Fibroblast of villous mesenchyme (primary cell): ENCODE results near the gene LRRC27. TPM values are rescaled to one million over a fixed set of nuclear protein-coding genes. Genes with fewer than 3 reads are reported as not detected.
"Not testable (repeated sequence)": the region's sequence is repeated elsewhere in the genome, so short reads cannot be mapped to it uniquely, and the experiment has no call there.

ENCODE experiments used
- DNase-seq: peaks from one replicate; pipeline ENCODE4 v3.0.0-alpha.2; 2010; ENCODE audit warnings: low read depth
- H3K4me3 ChIP-seq: 2 replicates; pipeline ENCODE4 v1.5.1; 2011; ENCODE audit warnings: low read depth, mild to moderate bottlenecking, low read length
- total RNA-seq: library from RNA; depleted of rRNA; stranded (reverse); fragments of >200 nt; gene quantifications from 2 replicates; pipeline ENCODE4 v1.2.3, GENCODE V29; 2012
- TF ChIP-seq, protein P1 (sequence below): IDR thresholded peaks from 2 replicates; pipeline ENCODE4 v1.5.1; 2012; ENCODE audit warnings: low read depth, mild to moderate bottlenecking, low read length; ENCODE audit not compliant: insufficient read depth

LRRC27 gene
- total RNA-seq, 1 donor: 6.0 TPM

DNA sequence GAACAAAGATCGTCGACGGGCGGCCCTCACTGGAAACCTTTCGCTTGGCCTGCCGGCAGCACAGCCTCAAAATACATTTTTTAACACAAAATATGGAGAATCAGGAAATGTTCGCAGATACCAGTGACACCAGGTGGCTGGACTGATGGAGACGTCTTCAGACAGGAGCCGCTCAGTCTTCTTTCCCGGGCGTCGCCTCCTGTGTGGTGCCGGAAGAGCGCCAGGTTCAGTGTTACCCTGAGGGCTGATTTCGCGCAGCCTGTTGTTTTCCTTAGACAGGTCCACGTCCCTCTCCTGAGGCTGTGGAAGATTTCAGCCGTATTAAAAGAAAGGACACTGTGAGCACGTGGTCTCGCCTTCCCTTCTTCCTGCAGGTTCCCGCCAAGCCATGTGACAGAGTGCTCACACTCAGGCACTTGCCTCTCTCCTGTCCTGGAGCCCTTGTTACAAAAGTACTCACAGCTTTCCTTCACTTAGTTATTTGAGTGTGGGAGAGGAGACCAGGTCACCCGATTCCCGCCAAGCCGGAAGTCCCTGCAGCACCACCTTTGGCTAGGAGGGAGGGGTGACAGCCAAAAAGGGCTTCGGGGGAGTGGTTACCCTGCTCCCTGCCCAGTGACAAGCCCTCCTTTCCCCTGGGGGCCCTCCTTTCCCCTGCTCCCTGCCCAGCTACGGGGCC lies 43.3 kb downstream of the LRRC27 start:
- DNase-seq: no peak
- TF ChIP-seq, protein P1, sequence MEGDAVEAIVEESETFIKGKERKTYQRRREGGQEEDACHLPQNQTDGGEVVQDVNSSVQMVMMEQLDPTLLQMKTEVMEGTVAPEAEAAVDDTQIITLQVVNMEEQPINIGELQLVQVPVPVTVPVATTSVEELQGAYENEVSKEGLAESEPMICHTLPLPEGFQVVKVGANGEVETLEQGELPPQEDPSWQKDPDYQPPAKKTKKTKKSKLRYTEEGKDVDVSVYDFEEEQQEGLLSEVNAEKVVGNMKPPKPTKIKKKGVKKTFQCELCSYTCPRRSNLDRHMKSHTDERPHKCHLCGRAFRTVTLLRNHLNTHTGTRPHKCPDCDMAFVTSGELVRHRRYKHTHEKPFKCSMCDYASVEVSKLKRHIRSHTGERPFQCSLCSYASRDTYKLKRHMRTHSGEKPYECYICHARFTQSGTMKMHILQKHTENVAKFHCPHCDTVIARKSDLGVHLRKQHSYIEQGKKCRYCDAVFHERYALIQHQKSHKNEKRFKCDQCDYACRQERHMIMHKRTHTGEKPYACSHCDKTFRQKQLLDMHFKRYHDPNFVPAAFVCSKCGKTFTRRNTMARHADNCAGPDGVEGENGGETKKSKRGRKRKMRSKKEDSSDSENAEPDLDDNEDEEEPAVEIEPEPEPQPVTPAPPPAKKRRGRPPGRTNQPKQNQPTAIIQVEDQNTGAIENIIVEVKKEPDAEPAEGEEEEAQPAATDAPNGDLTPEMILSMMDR: no peak
- no peak overlapping the region for H3K4me3 ChIP-seq

DNA sequence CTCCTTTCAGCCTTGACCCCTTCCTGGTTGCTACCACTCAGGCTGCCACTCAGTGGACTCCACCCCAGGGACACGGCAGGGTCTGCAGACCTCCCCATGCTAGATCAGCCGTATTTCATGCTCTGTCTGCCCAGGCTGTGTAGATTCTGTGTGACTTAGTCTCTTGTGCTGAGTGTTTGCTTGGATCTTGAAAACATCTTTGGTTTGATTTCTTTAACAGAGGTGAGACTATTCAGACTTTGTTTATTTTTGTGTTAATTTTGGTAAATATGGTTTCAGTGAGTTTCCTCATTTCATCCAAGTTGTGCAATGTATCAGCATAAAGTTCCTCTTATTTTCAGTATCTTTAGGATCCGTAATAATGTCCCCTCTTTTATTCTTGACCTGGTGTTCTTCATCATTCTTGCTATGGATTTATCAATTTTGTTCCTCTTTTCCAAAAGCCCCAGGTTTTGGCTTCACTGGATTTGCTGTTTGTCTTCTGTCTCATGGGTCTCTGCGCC lies 43.9 kb downstream of the LRRC27 start:
- TF ChIP-seq, protein P1: no peak
- H3K4me3 ChIP-seq: no peak overlapping the region
- no peak for DNase-seq

GRCh38 chr10:132376394-132376851 lies 44.4 kb downstream of the LRRC27 start:
- DNase-seq: no peak
- TF ChIP-seq, protein P1: no peak
- H3K4me3 ChIP-seq: no peak overlapping the region

- H3K4me3 ChIP-seq: no peak overlapping the region
- TF ChIP-seq, protein P1: no peak
- DNase-seq: no peak
These were observed 45.3 kb downstream of the LRRC27 start for GRCh38 chr10:132377326-132377725.

DNA sequence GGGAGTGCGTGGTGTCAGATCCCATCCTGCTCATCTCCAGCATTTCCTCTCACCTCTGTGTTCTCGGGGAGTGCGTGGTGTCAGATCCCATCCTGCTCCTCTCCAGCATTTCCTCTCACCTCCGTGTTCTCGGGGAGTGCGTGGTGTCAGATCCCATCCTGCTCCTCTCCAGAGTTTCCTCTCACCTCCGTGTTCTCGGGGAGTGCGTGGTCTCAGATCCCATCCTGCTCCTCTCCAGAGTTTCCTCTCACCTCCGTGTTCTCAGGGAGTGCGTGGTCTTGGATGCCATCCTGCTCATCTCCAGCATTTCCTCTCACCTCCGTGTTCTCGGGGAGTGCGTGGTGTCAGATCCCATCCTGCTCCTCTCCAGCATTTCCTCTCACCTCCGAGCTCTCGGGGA lies 47.0 kb downstream of the LRRC27 start:
- not testable (repeated sequence) for H3K4me3 ChIP-seq, DNase-seq

DNA sequence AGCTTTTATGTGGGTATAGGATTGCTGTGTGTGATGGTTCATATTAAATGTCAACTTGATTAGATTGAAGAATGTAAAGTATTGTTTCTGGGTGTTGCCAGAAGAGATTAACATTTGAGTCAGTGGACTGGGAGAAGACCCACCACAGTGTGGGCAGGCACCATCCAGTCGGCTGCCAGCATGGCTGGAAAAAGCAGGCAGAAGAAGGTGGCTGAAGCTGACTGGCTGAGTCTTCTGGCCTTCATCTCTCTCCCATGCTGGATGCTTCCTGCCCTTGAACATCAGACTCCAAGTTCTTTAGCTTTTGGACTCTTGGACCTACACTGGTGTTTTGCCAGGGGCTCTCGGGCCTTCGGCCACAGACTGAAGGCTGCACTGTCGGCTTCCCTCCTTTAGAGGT lies 49.0 kb downstream of the LRRC27 start:
- H3K4me3 ChIP-seq, DNase-seq: not testable (repeated sequence)

GRCh38 chr10:132381741-132382140 lies 49.7 kb downstream of the LRRC27 start:
- H3K4me3 ChIP-seq: no peak overlapping the region
- TF ChIP-seq, protein P1: no peak
- DNase-seq: no peak

- DNase-seq: no peak
- TF ChIP-seq, protein P1: no peak
- no peak overlapping the region for H3K4me3 ChIP-seq
These were observed 50.4 kb downstream of the LRRC27 start for GRCh38 chr10:132382231-132382922.
